Activated CD8-positive, alpha-beta memory T cell treated with anti-CD3 and anti-CD28 coated beads, Interleukin-2, amount 10 ng/mL, durations not matched to agents 7 days and 5 days (primary cell): Measurements from ENCODE around the gene CST7. TPM values are rescaled to one million over a fixed set of nuclear protein-coding genes. Genes with fewer than 3 reads are reported as not detected.
"Not testable (repeated sequence)": the region's sequence is repeated elsewhere in the genome, so short reads cannot be mapped to it uniquely, and the experiment has no call there.

Experiments
- ATAC-seq: fragments of 150-1000 bp; cut with Tn5 transposase; one replicate; pipeline ENCODE4 v1.10.0; 2021; ENCODE audit warnings: moderate library complexity
- CTCF ChIA-PET: fragments of 350-600 bp; sonication (Branson Sonifier 250); formaldehyde crosslinking; loops from one replicate; lab custom pipeline; 2021; ENCODE audit warnings: antibody characterized with exemption; lab: Charles Lee
- DNase-seq: peaks from one replicate; pipeline ENCODE4 v3.0.0-alpha.2; 2020
- H3K27ac Mint-ChIP-seq: one replicate; pipeline ENCODE4 v1.8.0; 2021; ENCODE audit warnings: mild to moderate bottlenecking, mixed read lengths
- H3K27me3 Mint-ChIP-seq: one replicate; pipeline ENCODE4 v1.8.0; 2021; ENCODE audit warnings: mixed read lengths
- H3K36me3 Mint-ChIP-seq: one replicate; pipeline ENCODE4 v1.8.0; 2021; ENCODE audit warnings: mild to moderate bottlenecking, mixed read lengths
- H3K4me1 Mint-ChIP-seq: one replicate; pipeline ENCODE4 v1.8.0; 2021; ENCODE audit warnings: mixed read lengths
- H3K4me3 Mint-ChIP-seq: one replicate; pipeline ENCODE4 v1.8.0; 2021; ENCODE audit warnings: mild to moderate bottlenecking, moderate library complexity, mixed read lengths
- H3K9me3 Mint-ChIP-seq: one replicate; pipeline ENCODE4 v1.8.0; 2022; ENCODE audit warnings: low read depth, mixed read lengths
- total RNA-seq, 2 experiments: library from RNA; stranded (reverse); gene quantifications; one replicate each; pipeline ENCODE4 v1.2.3, GENCODE V29; 2021

The CST7 gene
- total RNA-seq, 2 experiments from 2014 or later: 177 to 202 TPM

GRCh38 chr20:24999568-24999967, 50.5 kb downstream of the CST7 start:
- H3K4me3 Mint-ChIP-seq: no peak overlapping the region
- DNase-seq (peak; percentile 37), ATAC-seq (no peak)
- H3K27me3 Mint-ChIP-seq: peaks cover 3% of the 10 kb centered on the region
- H3K9me3 Mint-ChIP-seq: peaks cover 3% of the 10 kb centered on the region
- peaks cover 3% of the 10 kb centered on the region for H3K4me1 Mint-ChIP-seq
- no peak overlapping the region for H3K27ac Mint-ChIP-seq
- peaks cover 10% of the 10 kb centered on the region for H3K36me3 Mint-ChIP-seq
- CTCF ChIA-PET: interaction anchor here (0.9 to 1.4 kb wide), 2 partner anchors 63 to 66 kb away, joined by 3 to 4 read pairs; no protein-coding TSS in a partner anchor

GRCh38 chr20:25000268-25000801, 51.3 kb downstream of the CST7 start:
- CTCF ChIA-PET: interaction anchor here (0.9 kb wide), 1 partner anchor 65 kb away, joined by 3 read pairs; no protein-coding TSS in a partner anchor
- Mint-ChIP-seq H3K36me3 (peaks cover 10% of the 10 kb centered on the region), H3K27me3 (peaks cover 3% of the 10 kb centered on the region), H3K4me1 (no peaks in the 10 kb centered on the region), H3K9me3 (peaks cover 3% of the 10 kb centered on the region), H3K27ac (peak overlapping the region; percentile 14), H3K4me3 (no peak overlapping the region)
- DNase-seq (no peak), ATAC-seq (no peak)

GRCh38 chr20:25001323-25001722, 52.3 kb downstream of the CST7 start:
- ATAC-seq, DNase-seq, CTCF ChIA-PET, H3K4me3 Mint-ChIP-seq, H3K9me3 Mint-ChIP-seq, H3K4me1 Mint-ChIP-seq, H3K27ac Mint-ChIP-seq, H3K27me3 Mint-ChIP-seq: not testable (repeated sequence)
- H3K36me3 Mint-ChIP-seq: peaks cover 10% of the 10 kb centered on the region

DNA sequence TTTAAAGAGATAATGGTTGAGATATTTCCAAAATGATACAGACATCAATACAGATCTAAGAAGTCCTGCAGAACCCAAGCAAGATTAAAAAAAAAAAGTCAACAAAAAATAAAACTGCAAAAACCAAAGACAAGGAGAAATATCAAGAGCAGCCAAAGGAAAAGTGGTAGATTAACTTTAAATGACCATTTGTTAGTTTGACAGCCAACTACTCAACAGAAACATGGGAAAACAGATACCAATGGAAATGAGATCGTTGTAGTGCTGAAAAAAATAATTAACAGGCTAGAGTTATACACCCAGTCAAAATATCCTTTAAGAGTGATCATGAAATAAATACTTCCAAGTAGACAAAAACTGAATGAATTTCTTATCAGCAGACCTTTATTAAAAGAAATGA, 53.9 kb downstream of the CST7 start:
- no peak overlapping the region for H3K4me3 Mint-ChIP-seq
- CTCF ChIA-PET: no interaction called here
- H3K27me3 Mint-ChIP-seq: peaks cover 3% of the 10 kb centered on the region
- H3K9me3 Mint-ChIP-seq: peaks cover 3% of the 10 kb centered on the region
- H3K27ac Mint-ChIP-seq: no peak overlapping the region
- DNase-seq (no peak), ATAC-seq (no peak)
- H3K36me3 Mint-ChIP-seq: peaks cover 12% of the 10 kb centered on the region
- no peaks in the 10 kb centered on the region for H3K4me1 Mint-ChIP-seq

GRCh38 chr20:25005220-25005619, 56.2 kb downstream of the CST7 start:
- no peaks in the 10 kb centered on the region for H3K4me1 Mint-ChIP-seq
- no peak overlapping the region for H3K27ac Mint-ChIP-seq
- H3K27me3 Mint-ChIP-seq: no peaks in the 10 kb centered on the region
- H3K36me3 Mint-ChIP-seq: peaks cover 12% of the 10 kb centered on the region
- CTCF ChIA-PET: interaction anchor here (1.3 to 1.7 kb wide), 2 partner anchors 10 kb away, joined by 3 to 4 read pairs; no protein-coding TSS in a partner anchor
- no peak overlapping the region for H3K4me3 Mint-ChIP-seq
- ATAC-seq: no peak
- peak; percentile 29 for DNase-seq
- H3K9me3 Mint-ChIP-seq: peaks cover 3% of the 10 kb centered on the region

DNA sequence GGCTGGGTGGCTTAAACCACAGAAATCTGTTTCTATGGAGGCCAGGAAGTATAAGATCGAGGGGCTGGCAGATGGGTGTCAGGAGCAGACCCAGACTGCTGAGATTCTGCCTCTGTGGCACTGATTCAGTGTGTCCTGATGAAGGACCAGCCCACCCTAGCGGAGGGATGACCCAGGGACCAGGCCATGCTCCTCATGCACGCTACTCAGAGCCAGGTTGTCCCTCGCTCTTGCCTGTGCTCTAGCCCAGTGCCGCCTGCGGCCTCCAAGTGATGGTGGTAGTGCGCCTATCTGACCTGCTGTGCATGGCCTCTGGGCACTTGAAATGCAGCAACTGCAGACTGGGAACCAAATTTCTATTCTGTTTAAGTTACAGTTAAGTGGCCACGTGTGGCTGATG, 56.6 kb downstream of the CST7 start:
- peaks cover 12% of the 10 kb centered on the region for H3K36me3 Mint-ChIP-seq
- DNase-seq (peak; percentile 32), ATAC-seq (no peak)
- H3K27me3 Mint-ChIP-seq: no peaks in the 10 kb centered on the region
- H3K9me3 Mint-ChIP-seq: peaks cover 3% of the 10 kb centered on the region
- no peak overlapping the region for H3K4me3 Mint-ChIP-seq
- H3K4me1 Mint-ChIP-seq: no peaks in the 10 kb centered on the region
- no peak overlapping the region for H3K27ac Mint-ChIP-seq
- CTCF ChIA-PET: interaction anchor here (1.7 kb wide), 1 partner anchor 10 kb away, joined by 4 read pairs; no protein-coding TSS in a partner anchor

DNA sequence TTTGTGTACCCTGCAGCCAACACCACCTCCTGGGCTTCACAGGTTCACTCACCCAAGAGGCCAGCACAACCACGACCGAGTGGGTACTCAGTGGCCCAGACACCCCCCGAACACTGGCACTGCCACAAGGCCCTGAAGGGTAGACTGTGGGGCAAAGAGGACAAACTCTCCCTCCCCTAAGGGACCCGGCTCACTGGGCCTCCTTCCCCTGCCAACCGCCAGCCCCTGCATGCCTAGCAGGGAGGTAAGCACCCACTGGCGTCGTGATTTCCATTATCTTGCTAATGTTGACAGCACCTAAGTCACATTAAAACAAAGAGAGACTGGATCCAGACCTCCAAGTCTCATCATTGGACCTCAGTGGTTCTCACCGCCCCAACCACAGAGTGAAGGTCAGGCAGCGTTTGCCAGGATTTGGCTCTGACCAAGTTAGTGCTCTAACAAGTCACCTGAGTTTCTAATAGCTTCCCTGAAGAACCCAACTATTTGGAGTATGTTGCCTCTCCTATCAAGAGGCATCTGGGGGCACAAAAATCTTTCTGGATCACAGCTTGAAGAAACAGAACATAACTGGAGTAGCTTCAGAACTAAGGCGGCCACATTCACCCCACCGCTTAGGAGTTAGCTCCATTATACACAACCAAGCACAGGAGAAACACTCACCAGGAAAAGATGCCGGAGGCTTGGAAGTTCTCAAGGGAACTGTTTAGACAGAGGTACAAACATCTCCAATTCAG, 57.5 kb downstream of the CST7 start:
- no peaks in the 10 kb centered on the region for H3K27me3 Mint-ChIP-seq
- no peaks in the 10 kb centered on the region for H3K4me1 Mint-ChIP-seq
- peaks cover 3% of the 10 kb centered on the region for H3K9me3 Mint-ChIP-seq
- no peak for ATAC-seq
- H3K36me3 Mint-ChIP-seq: peaks cover 12% of the 10 kb centered on the region
- H3K27ac Mint-ChIP-seq: no peak overlapping the region
- DNase-seq: peak; percentile 29
- CTCF ChIA-PET: interaction anchor here (1.0 to 1.7 kb wide), 2 partner anchors 11 to 56 kb away, joined by 3 to 4 read pairs; no protein-coding TSS in a partner anchor
- no peak overlapping the region for H3K4me3 Mint-ChIP-seq

GRCh38 chr20:25007491-25008305, 58.6 kb downstream of the CST7 start:
- ATAC-seq (no peak), DNase-seq (peak; percentile 34)
- Mint-ChIP-seq H3K36me3 (peaks cover 9% of the 10 kb centered on the region), H3K27ac (no peak overlapping the region), H3K4me3 (no peak overlapping the region), H3K27me3 (no peaks in the 10 kb centered on the region), H3K9me3 (peaks cover 3% of the 10 kb centered on the region), H3K4me1 (no peaks in the 10 kb centered on the region)
- CTCF ChIA-PET: interaction anchor here (1.0 to 1.5 kb wide), 3 partner anchors 12 to 55 kb away, joined by 3 to 4 read pairs (median 3); no protein-coding TSS in a partner anchor

DNA sequence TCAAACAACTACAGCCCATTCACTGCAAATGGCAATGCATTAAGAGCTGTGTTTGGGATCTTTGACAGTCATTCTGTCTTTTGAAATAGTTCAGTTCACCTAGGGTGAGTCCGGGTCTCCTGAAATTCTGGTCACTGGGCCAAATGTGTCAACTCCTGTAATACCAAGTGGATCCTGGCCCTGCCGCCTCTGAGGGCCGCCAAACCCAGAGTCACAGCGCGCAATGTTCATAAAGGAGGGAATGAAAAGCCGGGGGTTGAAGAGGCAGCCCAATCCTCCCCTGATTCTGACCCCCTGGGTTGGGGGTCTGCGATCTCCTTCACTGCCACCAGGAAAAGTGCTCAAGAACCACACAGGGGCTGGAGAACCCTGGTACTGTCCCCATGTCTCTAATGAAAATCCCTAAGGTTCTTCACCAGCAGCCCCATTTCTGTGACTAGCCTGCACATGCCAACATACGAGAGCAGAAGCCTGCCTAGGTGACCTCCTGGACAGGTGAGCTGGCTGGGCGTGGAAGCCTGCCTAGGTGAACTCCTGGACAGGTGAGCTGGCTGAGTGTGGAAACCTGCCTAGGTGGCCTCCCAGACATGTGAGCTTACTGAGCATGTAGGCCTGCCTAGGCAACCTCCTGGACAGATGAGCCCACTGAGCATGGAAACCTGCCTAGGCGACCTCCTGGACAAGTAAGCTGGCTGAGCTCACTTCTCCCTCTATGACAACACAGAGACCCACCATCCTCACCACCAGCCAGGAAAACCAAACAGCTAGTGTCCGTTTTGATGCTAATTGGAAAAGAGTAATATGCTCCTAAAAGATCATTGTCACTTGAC, 59.5 kb downstream of the CST7 start:
- Mint-ChIP-seq H3K27ac (no peak overlapping the region), H3K36me3 (peaks cover 5% of the 10 kb centered on the region), H3K27me3 (no peaks in the 10 kb centered on the region), H3K4me1 (no peaks in the 10 kb centered on the region), H3K9me3 (no peaks in the 10 kb centered on the region), H3K4me3 (no peak overlapping the region)
- ATAC-seq: no peak
- CTCF ChIA-PET: interaction anchor here (1.1 to 1.5 kb wide), 3 partner anchors 12 to 15 kb away, joined by 3 to 4 read pairs (median 3); no protein-coding TSS in a partner anchor
- peak; percentile 23 for DNase-seq

Other genes with a start within 250 kb of the CST7 start
- gene APMAP, start 43.5 kb downstream of the CST7 start, total RNA-seq: 10 to 100 TPM; 47.5 to 56.0 TPM
- gene ACSS1, start 108.9 kb downstream of the CST7 start, total RNA-seq: 10 to 100 TPM; 44.4 TPM
- not detected for gene VSX1, start 132.9 kb downstream of the CST7 start, total RNA-seq
- 10 to 100 TPM; 37.6 to 42.0 TPM for gene ENTPD6, start 246.4 kb downstream of the CST7 start, total RNA-seq